IPS-20b (cell line): ENCODE data around the gene TUBA3D.
"Not testable (repeated sequence)": the region's sequence is repeated elsewhere in the genome, so short reads cannot be mapped to it uniquely, and the experiment has no call there.

ENCODE experiments used
- H3K27ac ChIP-seq: one replicate; pipeline ENCODE4 v1.5.1; 2013; ENCODE audit warnings: low read length
- H3K27me3 ChIP-seq: 2 replicates; pipeline ENCODE4 v1.6.1; 2013; ENCODE audit warnings: mild to moderate bottlenecking, low read length, inconsistent platforms; ENCODE audit not compliant: insufficient read depth
- H3K36me3 ChIP-seq: 2 replicates; pipeline ENCODE4 v1.6.1; 2013; ENCODE audit warnings: low read depth, mild to moderate bottlenecking, inconsistent platforms, low read length, moderate library complexity; ENCODE audit not compliant: insufficient read depth
- H3K4me1 ChIP-seq: 2 replicates; pipeline ENCODE4 v1.6.1; 2013; ENCODE audit warnings: mild to moderate bottlenecking, control low read depth, inconsistent platforms, low read length, moderate library complexity; ENCODE audit not compliant: insufficient read depth
- H3K4me3 ChIP-seq: 2 replicates; pipeline ENCODE4 v1.5.1; 2013; ENCODE audit warnings: mild to moderate bottlenecking, low read length, inconsistent platforms
- H3K9ac ChIP-seq: 2 replicates; pipeline ENCODE4 v1.6.1; 2013; ENCODE audit warnings: low read depth, mild to moderate bottlenecking, inconsistent platforms, low read length, moderate library complexity
- H3K9me3 ChIP-seq: 2 replicates; pipeline ENCODE4 v1.6.1; 2013; ENCODE audit warnings: mild to moderate bottlenecking, low read depth, low read length, inconsistent platforms; ENCODE audit not compliant: insufficient read depth

The TUBA3D gene

DNA sequence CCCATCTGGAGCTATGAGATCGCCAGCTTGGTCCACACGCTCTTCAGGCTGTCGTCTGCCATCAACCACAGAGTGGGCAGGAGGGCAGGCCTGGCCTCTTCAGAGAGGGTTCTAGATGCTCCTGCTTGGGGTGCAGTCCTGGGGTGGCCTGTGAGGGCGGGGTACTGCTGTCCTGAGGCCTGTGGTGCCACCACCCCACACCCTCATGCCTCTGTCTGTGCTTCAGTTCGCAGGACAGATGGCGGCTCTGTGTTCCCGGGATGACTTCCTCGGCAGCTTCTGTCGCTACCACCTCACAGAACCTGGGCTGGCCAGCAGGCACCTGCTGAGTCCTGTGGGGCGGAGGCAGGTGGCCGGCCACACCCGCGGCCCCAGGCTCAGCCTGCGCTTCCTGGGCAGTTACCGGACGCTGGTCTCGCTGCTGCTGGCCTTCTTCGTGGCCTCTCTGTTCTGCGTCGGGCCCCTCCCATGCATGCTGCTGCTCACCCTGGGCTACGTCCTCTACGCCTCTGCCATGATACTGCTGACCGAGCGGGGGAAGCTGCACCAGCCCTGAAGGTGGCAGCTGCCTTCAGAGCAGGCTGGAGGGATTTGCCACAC lies 44.1 kb downstream of the TUBA3D start:
- H3K27me3 ChIP-seq, H3K9ac ChIP-seq, H3K4me3 ChIP-seq, H3K9me3 ChIP-seq, H3K4me1 ChIP-seq, H3K27ac ChIP-seq: not testable (repeated sequence)
- H3K36me3 ChIP-seq, result peaks cover 32% of the 10 kb centered on the region

DNA sequence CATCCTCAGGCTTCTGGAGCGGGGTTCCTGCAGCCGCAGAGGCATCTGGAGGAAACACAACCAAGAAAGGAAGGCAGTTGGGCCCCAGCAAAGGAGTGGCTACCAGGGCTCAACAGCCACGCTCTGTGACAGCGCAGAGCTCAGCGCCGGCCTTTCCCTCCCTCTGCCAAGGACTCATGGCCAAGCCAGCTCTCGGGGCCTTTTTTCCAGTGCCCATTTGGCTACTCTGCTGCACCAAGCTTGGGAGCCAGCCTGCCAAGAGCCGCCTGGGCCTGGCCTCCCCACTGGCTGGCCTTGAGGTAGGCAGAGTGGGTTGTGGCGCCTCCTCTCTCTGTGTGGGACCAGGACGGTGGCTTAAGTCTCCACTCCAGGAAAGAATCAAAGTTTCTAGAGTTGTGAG lies 44.6 kb downstream of the TUBA3D start:
- Histone ChIP-seq H3K9ac (no peak overlapping the region), H3K36me3 (peaks cover 32% of the 10 kb centered on the region), H3K27me3 (no peaks in the 10 kb centered on the region), H3K4me3 (no peak overlapping the region), H3K4me1 (no peaks in the 10 kb centered on the region), H3K27ac (no peak overlapping the region), H3K9me3 (no peaks in the 10 kb centered on the region)

DNA sequence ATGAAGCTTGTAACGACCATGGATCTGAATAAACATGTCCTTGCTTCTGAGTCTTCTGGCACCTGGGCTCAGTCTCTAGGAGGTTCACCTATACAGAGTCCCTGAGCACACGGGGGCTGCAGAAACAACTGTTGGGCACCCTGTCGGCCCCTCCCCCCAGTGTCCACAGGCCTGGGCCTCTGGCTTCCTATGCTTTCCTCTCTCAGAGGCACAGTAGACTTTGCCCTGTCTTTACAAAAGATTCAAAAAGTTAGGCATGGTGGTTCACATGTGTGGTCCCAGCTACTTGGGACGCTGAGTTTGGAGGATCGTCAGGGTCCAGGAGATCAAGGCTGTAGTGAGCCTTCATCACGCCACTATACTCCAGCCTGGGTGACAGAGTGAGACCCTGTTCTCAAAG lies 45.6 kb downstream of the TUBA3D start:
- peaks cover 32% of the 10 kb centered on the region for H3K36me3 ChIP-seq
- H3K27ac ChIP-seq, H3K9me3 ChIP-seq, H3K4me1 ChIP-seq, H3K27me3 ChIP-seq, H3K9ac ChIP-seq, H3K4me3 ChIP-seq: not testable (repeated sequence)

DNA sequence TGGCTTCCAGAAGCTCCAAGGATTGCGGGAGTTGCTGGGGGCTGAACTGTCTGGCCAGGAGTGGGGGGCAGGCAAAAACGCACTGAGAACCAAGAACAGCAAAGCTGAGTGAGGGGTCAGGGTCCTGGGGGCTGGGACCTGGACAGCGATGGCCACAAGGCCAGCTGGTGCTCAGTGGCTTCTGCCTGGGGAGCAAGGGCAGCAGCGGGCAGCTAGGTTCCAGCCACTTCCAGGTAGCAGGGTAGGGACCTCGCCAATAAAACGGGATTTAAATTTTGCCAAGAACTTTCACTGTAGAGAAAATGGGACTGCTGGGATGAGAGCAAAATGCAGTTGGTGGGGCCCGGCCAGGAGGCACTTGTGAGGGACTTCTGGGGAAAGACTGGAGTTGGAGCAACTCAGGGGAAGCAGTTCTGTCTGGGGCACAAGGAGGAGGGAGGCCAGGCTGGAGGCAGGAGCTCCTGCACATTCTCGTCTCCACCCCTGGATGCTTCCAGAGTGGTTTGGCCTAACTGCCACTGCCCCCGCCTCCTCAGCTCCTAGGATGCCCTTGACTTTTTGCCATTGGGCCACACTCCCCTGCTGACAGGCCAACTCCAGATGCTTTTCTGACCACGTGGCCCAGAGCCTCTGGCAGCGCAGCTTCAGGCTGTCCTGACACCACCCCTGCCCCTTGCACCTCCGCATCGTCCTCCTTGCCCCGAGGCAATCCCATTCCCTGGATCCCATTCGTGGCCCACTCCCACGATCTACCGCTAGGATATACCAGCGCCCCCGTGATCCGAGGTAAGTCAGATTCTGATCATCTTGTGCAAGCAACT lies 46.3 kb downstream of the TUBA3D start:
- Histone ChIP-seq H3K4me3 (no peak overlapping the region), H3K9me3 (no peaks in the 10 kb centered on the region), H3K27ac (no peak overlapping the region), H3K27me3 (no peaks in the 10 kb centered on the region), H3K4me1 (no peaks in the 10 kb centered on the region), H3K36me3 (peaks cover 28% of the 10 kb centered on the region), H3K9ac (no peak overlapping the region)

DNA sequence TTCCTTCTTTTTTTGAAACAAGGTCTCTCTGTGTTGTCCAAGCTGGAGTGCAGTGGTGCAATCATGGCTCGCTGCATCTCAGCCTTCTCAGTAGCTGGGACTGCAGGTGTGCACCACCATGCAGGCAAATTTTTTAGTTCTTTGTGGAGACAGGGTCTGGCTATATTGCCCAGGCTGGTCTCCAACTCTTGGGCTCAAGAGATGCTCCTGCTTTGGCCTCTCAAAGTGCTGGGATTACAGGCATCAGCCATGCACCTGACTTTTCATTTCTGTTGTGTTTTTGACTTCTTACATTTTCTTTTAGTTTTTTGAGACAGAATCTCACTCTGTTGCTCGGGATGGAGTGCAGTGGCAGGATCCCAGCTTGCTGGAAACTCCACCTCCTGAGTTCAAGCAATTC lies 49.3 kb downstream of the TUBA3D start:
- H3K9ac ChIP-seq, H3K9me3 ChIP-seq, H3K4me1 ChIP-seq, H3K27ac ChIP-seq, H3K27me3 ChIP-seq, H3K36me3 ChIP-seq, H3K4me3 ChIP-seq: not testable (repeated sequence)

DNA sequence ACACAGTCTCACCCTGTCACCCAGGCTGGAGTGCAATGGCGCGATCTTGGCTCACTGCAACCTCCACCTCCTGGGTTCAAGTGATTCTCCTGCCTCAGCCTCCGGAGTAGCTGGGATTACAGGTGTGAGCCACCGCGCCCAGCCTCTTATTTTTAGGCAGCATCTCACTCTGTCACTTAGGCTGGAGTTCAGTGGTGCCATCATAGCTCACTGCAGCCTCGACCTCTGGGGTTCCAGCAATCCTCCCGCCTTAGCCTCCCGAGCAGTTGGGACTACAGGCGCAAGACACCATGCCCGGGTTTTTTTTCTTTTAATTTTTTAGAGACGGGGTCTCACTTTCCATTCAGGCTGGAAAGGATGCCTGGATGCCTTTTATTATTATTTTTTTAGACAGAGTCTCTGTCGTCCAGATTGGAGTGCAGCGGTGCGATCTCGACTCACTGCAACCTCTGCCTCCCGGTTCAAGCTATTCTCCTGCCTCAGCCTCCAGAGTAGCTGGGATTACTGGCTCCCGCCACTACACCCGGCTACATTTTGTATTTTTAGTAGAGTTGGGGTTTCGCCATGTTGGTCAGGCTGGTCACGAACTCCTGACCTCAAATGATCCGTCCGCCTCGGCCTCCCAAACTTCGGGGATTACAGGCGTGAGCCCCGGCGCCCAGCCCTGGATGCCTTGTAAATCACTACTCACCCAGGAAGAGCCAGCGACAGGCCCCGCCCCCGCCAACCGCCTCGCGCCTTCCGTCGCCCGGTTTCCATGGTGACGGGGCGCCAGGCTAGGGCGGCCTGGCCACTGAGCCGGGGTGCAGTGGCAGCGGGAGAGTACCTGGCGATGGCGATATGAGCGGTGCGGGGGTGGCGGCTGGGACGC lies 51.4 kb downstream of the TUBA3D start, which contains the start of gene CCDC74A:
Gene CCDC74A (plus strand): TSS at position 758 of the 871 bp plus-strand sequence. CDS start 83 bp downstream, at position 841.
- not testable (repeated sequence) for H3K27me3 ChIP-seq, H3K36me3 ChIP-seq, H3K27ac ChIP-seq, H3K4me1 ChIP-seq, H3K9me3 ChIP-seq
- Histone ChIP-seq H3K9ac (peak within 1 kb of the TSS; percentile 45; the same call in 1 of the 2 replicates), H3K4me3 (peak within 1 kb of the TSS; percentile 62; the same call in 1 of the 2 replicates)

DNA sequence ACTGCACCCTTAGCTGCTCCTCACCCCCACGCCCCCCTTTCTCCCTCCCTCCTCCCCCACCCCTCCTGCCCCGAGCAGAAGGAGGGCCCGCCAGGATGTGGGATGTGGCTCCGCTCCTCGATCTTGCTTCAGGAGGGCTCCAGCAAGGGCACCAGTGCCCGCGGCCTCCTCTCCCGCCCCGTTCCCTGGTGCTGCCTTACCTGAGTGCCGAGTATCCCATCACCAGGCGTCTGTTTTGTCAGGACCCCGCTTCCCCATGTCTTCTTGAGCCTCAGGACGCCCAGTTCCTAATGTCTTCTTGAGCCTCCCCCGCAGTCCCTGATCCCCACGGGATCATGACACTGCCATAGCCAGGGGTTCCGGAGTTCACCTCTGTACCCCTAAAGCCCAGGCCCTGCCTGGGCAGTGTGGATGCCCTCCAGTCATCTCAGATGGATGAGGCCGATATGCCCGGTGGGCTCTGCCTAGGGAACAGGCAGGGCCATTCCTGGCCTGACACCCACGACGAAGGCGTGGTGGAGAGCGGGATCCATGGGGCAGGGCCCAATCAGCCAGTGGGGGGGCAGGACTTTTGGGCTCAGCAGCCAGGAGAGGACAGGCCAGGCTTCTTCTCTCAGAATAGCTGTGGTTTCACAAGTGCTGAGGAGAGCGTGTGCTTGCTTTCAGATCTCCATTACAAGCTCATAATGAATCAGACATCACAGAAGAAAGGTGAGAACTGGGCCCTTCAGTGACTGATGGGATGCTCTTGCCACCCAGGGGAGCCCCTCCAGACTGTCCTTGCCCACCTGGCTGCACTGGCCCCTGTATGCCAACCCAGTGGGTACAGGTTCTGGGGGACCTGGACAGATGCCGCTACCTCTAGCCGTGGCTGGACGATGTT lies 53.3 kb downstream of the TUBA3D start:
- peak overlapping the region; percentile 32; the same call in 1 of the 2 replicates for H3K4me3 ChIP-seq
- H3K9ac ChIP-seq, H3K27ac ChIP-seq: not testable (repeated sequence)

DNA sequence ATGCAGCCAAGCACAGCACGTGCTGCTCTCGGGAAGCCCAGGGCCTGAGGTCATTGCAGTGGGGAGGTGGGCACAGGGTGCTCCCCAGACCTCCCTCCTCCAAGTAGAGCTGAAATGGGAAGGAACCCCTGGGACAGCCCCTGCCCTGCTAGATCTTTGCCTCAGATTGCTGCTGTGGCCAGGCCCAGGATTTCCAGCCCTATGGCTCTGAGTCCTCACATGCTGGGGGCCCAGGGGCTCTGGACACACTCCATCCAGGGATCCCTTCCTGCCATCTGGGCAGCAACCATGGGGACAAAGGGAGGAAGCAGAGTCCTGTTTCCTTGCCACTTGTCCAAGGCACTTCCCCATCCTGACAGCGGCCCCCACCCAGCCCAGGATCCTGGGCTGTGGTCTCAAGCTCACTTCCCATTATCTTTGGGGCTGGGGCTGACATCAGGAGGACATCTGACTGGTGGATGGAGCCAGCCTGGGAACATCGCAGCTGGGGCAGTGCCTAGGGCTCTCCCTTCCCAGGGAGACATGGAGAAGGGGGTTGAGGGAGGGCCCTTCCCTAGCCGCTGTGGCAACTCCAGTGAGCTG lies 54.0 kb downstream of the TUBA3D start:
- H3K36me3 ChIP-seq, H3K9ac ChIP-seq, H3K9me3 ChIP-seq, H3K4me3 ChIP-seq, H3K4me1 ChIP-seq, H3K27me3 ChIP-seq, H3K27ac ChIP-seq: not testable (repeated sequence)

More for the DNA sequence above, 53.3 kb downstream of the TUBA3D start:
- not testable (repeated sequence) for H3K4me1 ChIP-seq, H3K9me3 ChIP-seq, H3K27me3 ChIP-seq, H3K36me3 ChIP-seq

DNA sequence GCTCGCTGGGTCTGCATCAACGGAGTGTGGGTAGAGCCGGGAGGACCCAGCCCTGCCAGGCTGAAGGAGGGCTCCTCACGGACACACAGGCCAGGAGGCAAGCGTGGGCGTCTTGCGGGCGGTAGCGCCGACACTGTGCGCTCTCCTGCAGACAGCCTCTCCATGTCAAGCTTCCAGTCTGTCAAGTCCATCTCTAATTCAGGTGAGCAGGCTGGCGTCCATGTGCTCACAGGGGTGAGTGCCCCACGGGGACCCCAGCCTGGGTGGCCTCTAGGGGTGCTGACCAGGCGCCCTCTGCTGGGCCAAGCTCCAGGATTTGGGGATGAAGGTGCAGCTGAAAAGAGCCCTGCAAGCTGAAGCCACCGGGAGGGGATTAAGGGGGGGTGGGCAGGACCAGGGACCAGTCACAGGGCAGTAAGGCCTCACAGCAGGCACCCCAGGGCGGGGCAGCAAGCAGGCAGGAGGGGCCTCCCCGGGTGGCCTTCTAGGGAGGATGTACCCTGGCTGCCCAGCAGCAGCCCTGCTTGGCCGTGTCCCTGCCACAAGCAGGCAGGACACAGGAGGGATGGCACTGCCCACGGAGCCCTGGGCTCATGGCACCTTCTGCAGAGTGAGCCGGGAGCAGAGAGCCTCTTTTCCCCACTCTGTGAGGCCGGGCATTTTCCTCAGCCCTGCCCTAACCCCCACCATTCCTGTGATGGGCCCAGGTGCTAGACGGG lies 54.9 kb downstream of the TUBA3D start:
- not testable (repeated sequence) for H3K27me3 ChIP-seq, H3K27ac ChIP-seq, H3K4me3 ChIP-seq, H3K4me1 ChIP-seq, H3K9me3 ChIP-seq, H3K9ac ChIP-seq, H3K36me3 ChIP-seq

DNA sequence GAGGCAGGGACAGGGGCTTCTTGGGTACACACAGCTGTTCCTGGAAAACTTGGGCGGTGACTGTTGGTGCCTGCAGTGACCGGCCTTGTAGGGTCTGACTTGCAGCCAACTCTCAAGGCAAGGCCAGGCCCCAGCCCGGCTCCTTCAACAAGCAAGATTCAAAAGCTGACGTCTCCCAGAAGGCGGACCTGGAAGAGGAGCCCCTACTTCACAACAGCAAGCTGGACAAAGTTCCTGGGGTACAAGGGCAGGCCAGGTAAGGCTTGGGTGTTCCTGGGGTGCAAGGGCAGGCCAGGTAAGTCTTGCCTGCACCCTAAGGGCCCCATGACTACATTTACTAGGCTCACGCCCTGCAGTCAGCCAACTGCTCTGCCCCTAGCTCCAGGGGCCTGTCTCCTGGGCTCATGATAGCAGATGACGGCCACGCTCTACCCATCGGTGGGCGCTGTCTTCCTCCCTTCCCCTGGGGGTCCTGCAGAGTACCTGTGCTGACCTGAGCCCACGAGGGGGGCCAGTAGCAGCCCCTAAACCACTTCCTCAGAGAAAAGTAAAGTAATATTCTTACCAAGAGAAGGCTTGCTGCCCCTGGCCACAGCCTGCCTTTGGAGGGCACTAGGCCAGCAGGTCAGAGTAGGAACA lies 55.7 kb downstream of the TUBA3D start:
- not testable (repeated sequence) for H3K9me3 ChIP-seq, H3K36me3 ChIP-seq, H3K4me3 ChIP-seq, H3K4me1 ChIP-seq, H3K9ac ChIP-seq, H3K27me3 ChIP-seq, H3K27ac ChIP-seq
